Measurements from ENCODE around the gene PBX3. TPM values are rescaled to one million over a fixed set of nuclear protein-coding genes. Genes with fewer than 3 reads are reported as not detected.

Gene PBX3
- total RNA-seq, 1 experiment from 2014 or later = 7.7 TPM

DNA sequence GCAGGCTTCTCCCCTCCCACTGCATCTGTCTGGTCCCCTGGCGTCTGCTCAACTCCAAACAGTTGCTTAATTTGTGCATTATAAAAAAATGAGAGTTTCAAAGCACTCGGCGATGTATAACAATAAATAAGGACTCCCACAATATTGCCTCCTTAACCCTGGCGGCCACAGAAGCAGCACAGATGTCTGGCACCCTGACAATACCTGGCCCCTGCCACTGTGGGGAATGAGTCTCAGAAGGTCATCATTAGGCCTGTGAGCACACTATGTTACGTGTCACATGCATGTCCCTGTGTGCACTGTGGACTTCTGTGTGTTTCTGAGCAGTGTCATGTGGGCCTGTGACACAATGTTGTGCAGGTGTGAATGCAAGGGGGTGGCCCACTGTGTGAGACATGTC lies 236.5 kb downstream of the PBX3 start:
- Mint-ChIP-seq H3K4me1 (ENCODE audit: low read depth, unreplicated experiment) (no peaks in the 10 kb centered on the region), H3K9me3 (ENCODE audit: unreplicated experiment) (peaks cover 19% of the 10 kb centered on the region), H3K36me3 (ENCODE audit: insufficient read depth, unreplicated experiment) (no peaks in the 10 kb centered on the region), H3K27ac (ENCODE audit: unreplicated experiment) (no peak overlapping the region), H3K4me3 (ENCODE audit: unreplicated experiment) (no peak overlapping the region), H3K27me3 (ENCODE audit: insufficient read depth, unreplicated experiment) (peaks cover 2% of the 10 kb centered on the region)
- no peaks in the 10 kb centered on the region for H3K27me3 ChIP-seq (replicated peaks; ENCODE audit: control insufficient read depth, insufficient read depth, low read length)
- no peak overlapping the region for H3K4me3 ChIP-seq (ENCODE audit: low read depth, low read length)
- H3K36me3 ChIP-seq (ENCODE audit: control insufficient read depth, insufficient read depth, low read length) = no peaks in the 10 kb centered on the region
- no TSS peak for BruUV-seq (replicated peaks)
- POLR2A ChIA-PET = no interaction called here
- no peak for DNase-seq
- CTCF ChIA-PET = no interaction called here
- TF ChIP-seq, protein P1, sequence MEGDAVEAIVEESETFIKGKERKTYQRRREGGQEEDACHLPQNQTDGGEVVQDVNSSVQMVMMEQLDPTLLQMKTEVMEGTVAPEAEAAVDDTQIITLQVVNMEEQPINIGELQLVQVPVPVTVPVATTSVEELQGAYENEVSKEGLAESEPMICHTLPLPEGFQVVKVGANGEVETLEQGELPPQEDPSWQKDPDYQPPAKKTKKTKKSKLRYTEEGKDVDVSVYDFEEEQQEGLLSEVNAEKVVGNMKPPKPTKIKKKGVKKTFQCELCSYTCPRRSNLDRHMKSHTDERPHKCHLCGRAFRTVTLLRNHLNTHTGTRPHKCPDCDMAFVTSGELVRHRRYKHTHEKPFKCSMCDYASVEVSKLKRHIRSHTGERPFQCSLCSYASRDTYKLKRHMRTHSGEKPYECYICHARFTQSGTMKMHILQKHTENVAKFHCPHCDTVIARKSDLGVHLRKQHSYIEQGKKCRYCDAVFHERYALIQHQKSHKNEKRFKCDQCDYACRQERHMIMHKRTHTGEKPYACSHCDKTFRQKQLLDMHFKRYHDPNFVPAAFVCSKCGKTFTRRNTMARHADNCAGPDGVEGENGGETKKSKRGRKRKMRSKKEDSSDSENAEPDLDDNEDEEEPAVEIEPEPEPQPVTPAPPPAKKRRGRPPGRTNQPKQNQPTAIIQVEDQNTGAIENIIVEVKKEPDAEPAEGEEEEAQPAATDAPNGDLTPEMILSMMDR (IDR thresholded peaks at IDR 0.05; ENCODE audit: insufficient read depth in 1 of 2, low read depth in 1 of 2, low read length in 1 of 2, severe bottlenecking in 1 of 2, unreplicated experiment in 1 of 2) = no peak
- H3K9me3 ChIP-seq = peaks cover 12% of the 10 kb centered on the region
- intact Hi-C loops (cut with micrococcal nuclease; ENCODE audit: unreplicated experiment) = no loop called here
- H3K4me1 ChIP-seq = no peaks in the 10 kb centered on the region

DNA sequence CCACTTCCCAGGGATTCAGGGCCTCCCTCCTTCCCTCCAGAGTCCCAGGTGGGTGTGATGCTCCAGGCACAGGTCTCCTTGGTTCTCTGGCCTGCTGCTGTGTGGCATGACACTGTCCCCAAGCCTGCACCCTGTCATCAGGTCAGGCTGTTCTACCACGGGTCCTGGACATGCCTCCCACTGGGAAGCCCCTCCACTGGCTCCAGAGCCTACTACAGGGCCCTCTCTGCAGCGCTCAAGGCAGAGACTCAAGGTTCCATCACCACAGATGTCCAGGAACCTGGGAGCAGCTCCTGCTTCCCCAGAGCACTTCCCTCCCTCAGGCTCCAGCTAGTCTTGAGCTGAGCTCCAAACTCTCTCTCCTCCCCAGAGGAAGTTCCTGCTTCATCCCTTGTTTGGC lies 237.3 kb downstream of the PBX3 start:
- TF ChIP-seq, protein P1 (IDR thresholded peaks at IDR 0.05; ENCODE audit: insufficient read depth in 1 of 2, low read depth in 1 of 2, low read length in 1 of 2, severe bottlenecking in 1 of 2, unreplicated experiment in 1 of 2) = no peak
- CTCF ChIA-PET = interaction anchor here (0.5 kb wide), 1 partner anchor 758 kb away, joined by 5 read pairs; no protein-coding TSS in a partner anchor
- no peak for DNase-seq
- BruUV-seq (replicated peaks) = no TSS peak
- H3K27ac Mint-ChIP-seq (ENCODE audit: unreplicated experiment) = no peak overlapping the region
- peaks cover 7% of the 10 kb centered on the region; the same call in 1 of the 2 replicates for H3K9me3 ChIP-seq
- H3K9me3 Mint-ChIP-seq (ENCODE audit: unreplicated experiment) = peaks cover 11% of the 10 kb centered on the region
- POLR2A ChIA-PET = no interaction called here
- H3K4me1 ChIP-seq = no peaks in the 10 kb centered on the region
- no peak overlapping the region for H3K4me3 ChIP-seq (ENCODE audit: low read depth, low read length)
- no peaks in the 10 kb centered on the region for H3K36me3 Mint-ChIP-seq (ENCODE audit: insufficient read depth, unreplicated experiment)
- H3K27me3 Mint-ChIP-seq (ENCODE audit: insufficient read depth, unreplicated experiment) = peaks cover 2% of the 10 kb centered on the region
- intact Hi-C loops (cut with micrococcal nuclease; ENCODE audit: unreplicated experiment) = no loop called here
- H3K4me3 Mint-ChIP-seq (ENCODE audit: unreplicated experiment) = no peak overlapping the region
- no peaks in the 10 kb centered on the region for H3K4me1 Mint-ChIP-seq (ENCODE audit: low read depth, unreplicated experiment)
- H3K27me3 ChIP-seq (replicated peaks; ENCODE audit: control insufficient read depth, insufficient read depth, low read length) = no peaks in the 10 kb centered on the region
- no peaks in the 10 kb centered on the region for H3K36me3 ChIP-seq (ENCODE audit: control insufficient read depth, insufficient read depth, low read length)

DNA sequence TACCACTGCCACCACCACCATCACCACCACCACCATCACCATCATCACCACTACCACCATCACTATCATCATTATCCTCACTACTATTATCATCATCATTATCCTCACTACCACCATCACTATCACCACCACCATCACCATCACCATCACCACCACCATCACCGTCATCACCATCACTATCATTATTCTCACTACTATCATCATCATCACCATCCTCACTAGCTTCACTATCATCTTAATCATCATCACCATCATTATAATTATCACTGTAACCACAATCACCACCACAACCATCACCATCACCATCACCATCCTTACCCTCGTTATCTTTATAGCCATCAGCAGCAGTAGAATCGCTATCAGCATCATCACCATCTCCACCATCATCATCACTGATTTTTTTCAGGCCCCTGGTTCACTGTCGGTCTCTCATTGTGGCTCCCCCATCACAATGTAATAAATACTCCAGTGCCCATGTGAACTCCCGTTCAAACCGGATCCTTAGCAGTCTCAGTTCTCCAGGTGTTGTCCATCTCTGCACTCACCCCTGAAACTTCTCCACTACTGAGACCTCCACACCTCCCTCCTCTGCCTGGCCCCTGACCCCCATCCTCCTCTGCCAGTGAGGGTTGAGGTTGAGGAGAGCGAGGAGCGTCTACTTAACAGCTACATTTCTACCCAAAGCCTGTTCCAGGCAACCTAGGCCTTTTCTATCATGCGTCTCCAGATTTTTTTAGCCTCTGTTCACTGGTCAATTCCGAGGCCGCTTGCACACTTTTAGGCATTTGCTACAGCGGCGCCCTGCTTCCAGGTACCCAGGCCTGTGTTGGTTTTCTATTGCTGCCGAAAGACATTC lies 238.2 kb downstream of the PBX3 start:
- H3K4me1 ChIP-seq = no peaks in the 10 kb centered on the region
- CTCF ChIA-PET = no interaction called here
- Mint-ChIP-seq H3K27me3 (ENCODE audit: insufficient read depth, unreplicated experiment) (peaks cover 2% of the 10 kb centered on the region), H3K4me3 (ENCODE audit: unreplicated experiment) (no peak overlapping the region), H3K4me1 (ENCODE audit: low read depth, unreplicated experiment) (no peaks in the 10 kb centered on the region), H3K36me3 (ENCODE audit: insufficient read depth, unreplicated experiment) (no peaks in the 10 kb centered on the region), H3K27ac (ENCODE audit: unreplicated experiment) (no peak overlapping the region), H3K9me3 (ENCODE audit: unreplicated experiment) (peaks cover 11% of the 10 kb centered on the region)
- no peaks in the 10 kb centered on the region for H3K9me3 ChIP-seq
- intact Hi-C loops (cut with micrococcal nuclease; ENCODE audit: unreplicated experiment) = no loop called here
- H3K36me3 ChIP-seq (ENCODE audit: control insufficient read depth, insufficient read depth, low read length) = no peaks in the 10 kb centered on the region
- no peaks in the 10 kb centered on the region for H3K27me3 ChIP-seq (replicated peaks; ENCODE audit: control insufficient read depth, insufficient read depth, low read length)
- TF ChIP-seq, protein P1 (IDR thresholded peaks at IDR 0.05; ENCODE audit: insufficient read depth in 1 of 2, low read depth in 1 of 2, low read length in 1 of 2, severe bottlenecking in 1 of 2, unreplicated experiment in 1 of 2) = no peak
- POLR2A ChIA-PET = no interaction called here
- no peak for DNase-seq
- H3K4me3 ChIP-seq (ENCODE audit: low read depth, low read length) = no peak overlapping the region
- BruUV-seq (replicated peaks) = no TSS peak

All from Caco-2 (cell line).